HT-29 (cell line): Measurements from ENCODE around the gene PIGX. TPM values are rescaled to one million over a fixed set of nuclear protein-coding genes. Genes with fewer than 3 reads are reported as not detected.
A peak's percentile ranks its signal among the peaks of the same experiment; 100 is the strongest.
"Not testable (repeated sequence)": the region's sequence is repeated elsewhere in the genome, so short reads cannot be mapped to it uniquely, and the experiment has no call there.

Experiments
- DNase-seq: peaks from one replicate; pipeline ENCODE4 v3.0.0-alpha.2; 2015; ENCODE audit warnings: low spot score
- total RNA-seq: library from RNA; depleted of rRNA; stranded (reverse); fragments of >200 nt; shearing (Covaris generic); gene quantifications from 2 replicates; pipeline ENCODE4 v1.2.3, GENCODE V29; 2014

The PIGX gene
- total RNA-seq, 1 experiment from 2014 or later: 16.7 TPM

- DNase-seq: no peak
Observed at GRCh38 chr3:196700801-196701200, 11.4 kb upstream of the PIGX start.

GRCh38 chr3:196706327-196706726 is 5.8 kb upstream of the PIGX start:
- DNase-seq: no peak

- DNase-seq: no peak
Observed at GRCh38 chr3:196706731-196707130, 5.4 kb upstream of the PIGX start.

GRCh38 chr3:196707566-196707965 is 4.6 kb upstream of the PIGX start:
- no peak for DNase-seq

- no peak for DNase-seq
Observed at GRCh38 chr3:196708467-196708866, 3.7 kb upstream of the PIGX start.

GRCh38 chr3:196712514-196713413 is 587 bp downstream of the PIGX start:
- DNase-seq: peak; percentile 55

- DNase-seq: not testable (repeated sequence)
Observed at GRCh38 chr3:196717162-196717561, 5.0 kb downstream of the PIGX start.

GRCh38 chr3:196721097-196721496 is 8.9 kb downstream of the PIGX start:
- DNase-seq: no peak

- peak; percentile 61 for DNase-seq
Observed at GRCh38 chr3:196726788-196727675, 14.9 kb downstream of the PIGX start.

GRCh38 chr3:196735751-196736150 is 23.6 kb downstream of the PIGX start:
- DNase-seq: no peak

- no peak for DNase-seq
Observed at GRCh38 chr3:196736670-196737374, 24.6 kb downstream of the PIGX start.

- DNase-seq: no peak
Observed at GRCh38 chr3:196737655-196738054, 25.5 kb downstream of the PIGX start.

GRCh38 chr3:196739671-196740480 is 27.7 kb downstream of the PIGX start, which contains the start of gene PAK2:
PAK2 (plus strand) TSS chr3:196739857; CDS start chr3:196782647, 42,790 bp downstream.
- DNase-seq: peak; percentile 90

GRCh38 chr3:196740481-196741248 is 28.5 kb downstream of the PIGX start:
- peak; percentile 71 for DNase-seq

- DNase-seq: peak; percentile 49
Observed at GRCh38 chr3:196741249-196741889, 29.2 kb downstream of the PIGX start.

- not testable (repeated sequence) for DNase-seq
Observed at GRCh38 chr3:196743569-196743968, 31.4 kb downstream of the PIGX start.

GRCh38 chr3:196749125-196749524 is 36.9 kb downstream of the PIGX start:
- DNase-seq: no peak

- no peak for DNase-seq
Observed at GRCh38 chr3:196753201-196753600, 41.0 kb downstream of the PIGX start.
